Heart left ventricle (tissue), 13 donors: ENCODE measurements around the gene LPP.

ENCODE experiments used
- POLR2A ChIP-seq, 2 donors: fragments of 450-650 bp; IDR thresholded peaks; one replicate each; pipeline ENCODE4 v1.6.1; 2017; ENCODE audit warnings: antibody characterized with exemption in 2 of 2, mild to moderate bottlenecking in 2 of 2, moderate library complexity in 2 of 2
- TF ChIP-seq, protein P1 (sequence below), 12 donors: fragments of 200-600 bp; sonication (generic) in 4 of 12; IDR thresholded peaks; one replicate each; pipeline versions ENCODE4 v1.5.0 to v1.8.0; 2018 to 2022; ENCODE audit warnings: antibody characterized with exemption in 12 of 12, mild to moderate bottlenecking in 5 of 12
- donor health status: ischemic (EF 13 %, LVEDD 7.1; RV severe dilation, severe dysfunction).
- donor health status: DM: no; HTN: yes; CAD: no.
- donor health status: DM: no; HTN: no; CAD: no.
- donor health status: ischemic (EF 25% LVEDD 6.9; RV normal size, moderate dysfunction).
- donor health status: ischemic (EF 25% LVEDD 5.7; RV mildly dilated, moderate dysfunction).
- donor health status: ischemic (EF 35%, LVEDD 5.7; RV mildly dilated, moderate dysfunction).
- donor health status: nonischemic (EF 11% LVEDD 7.7; RV severe dilation, severe dysfunction).
- donor health status: DM: yes; HTN: yes; CAD: no.
- donor health status: PGD.
- donor health status: ischemic (EF 29% LVEDD 5.4; RV normal size, mild dysfunction).
- donor health status: nonischemic (EF 23%, LVEDD 6.1; RV moderate dilation, normal function).

DNA sequence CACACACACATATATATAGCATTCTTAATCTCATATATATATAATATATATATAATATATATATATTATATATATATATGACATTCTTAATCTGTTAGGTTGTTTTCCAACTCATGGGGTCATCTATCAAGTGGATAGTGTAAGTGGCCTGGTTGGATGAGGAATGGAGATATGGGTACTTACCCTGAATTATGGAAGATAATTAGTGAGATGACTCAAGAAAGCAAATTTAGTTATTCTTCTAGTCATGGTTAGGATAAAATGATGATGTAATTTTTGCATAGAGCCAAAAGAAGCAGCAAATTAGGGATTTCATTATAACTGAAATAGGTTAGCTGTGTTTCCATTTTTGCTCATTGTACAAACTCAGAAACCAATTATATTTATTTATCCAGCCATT is 448.2 kb downstream of the LPP start:
- TF ChIP-seq, protein P1, sequence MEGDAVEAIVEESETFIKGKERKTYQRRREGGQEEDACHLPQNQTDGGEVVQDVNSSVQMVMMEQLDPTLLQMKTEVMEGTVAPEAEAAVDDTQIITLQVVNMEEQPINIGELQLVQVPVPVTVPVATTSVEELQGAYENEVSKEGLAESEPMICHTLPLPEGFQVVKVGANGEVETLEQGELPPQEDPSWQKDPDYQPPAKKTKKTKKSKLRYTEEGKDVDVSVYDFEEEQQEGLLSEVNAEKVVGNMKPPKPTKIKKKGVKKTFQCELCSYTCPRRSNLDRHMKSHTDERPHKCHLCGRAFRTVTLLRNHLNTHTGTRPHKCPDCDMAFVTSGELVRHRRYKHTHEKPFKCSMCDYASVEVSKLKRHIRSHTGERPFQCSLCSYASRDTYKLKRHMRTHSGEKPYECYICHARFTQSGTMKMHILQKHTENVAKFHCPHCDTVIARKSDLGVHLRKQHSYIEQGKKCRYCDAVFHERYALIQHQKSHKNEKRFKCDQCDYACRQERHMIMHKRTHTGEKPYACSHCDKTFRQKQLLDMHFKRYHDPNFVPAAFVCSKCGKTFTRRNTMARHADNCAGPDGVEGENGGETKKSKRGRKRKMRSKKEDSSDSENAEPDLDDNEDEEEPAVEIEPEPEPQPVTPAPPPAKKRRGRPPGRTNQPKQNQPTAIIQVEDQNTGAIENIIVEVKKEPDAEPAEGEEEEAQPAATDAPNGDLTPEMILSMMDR (IDR thresholded peaks at IDR 0.05) = no peak
- no peak for TF ChIP-seq POLR2A (IDR thresholded peaks at IDR 0.05)
